Spinal cord (tissue), 10 donors: Measurements from ENCODE around the gene NEK2. TPM values are rescaled to one million over a fixed set of nuclear protein-coding genes. Genes with fewer than 3 reads are reported as not detected.
A peak's percentile ranks its signal among the peaks of the same experiment; 100 is the strongest.

ENCODE experiments used
- DNase-seq, 6 donors: peaks; one replicate each; pipeline versions ENCODE4 v3.0.0 to v3.0.0-alpha.2; 2013 to 2015; ENCODE audit warnings: low spot score in 6 of 6, low read depth in 4 of 6
- H3K27ac ChIP-seq: one replicate; pipeline ENCODE4 v1.5.1; 2013; ENCODE audit warnings: low read depth, low read length, control low read depth
- H3K27me3 ChIP-seq: one replicate; pipeline ENCODE4 v1.6.1; 2013; ENCODE audit warnings: low read length; ENCODE audit not compliant: control insufficient read depth, insufficient read depth
- H3K36me3 ChIP-seq: one replicate; pipeline ENCODE4 v1.6.1; 2013; ENCODE audit warnings: low read length; ENCODE audit not compliant: control insufficient read depth, insufficient read depth
- H3K4me1 ChIP-seq: one replicate; pipeline ENCODE4 v1.6.1; 2013; ENCODE audit warnings: low read length; ENCODE audit not compliant: control insufficient read depth, insufficient read depth
- H3K4me3 ChIP-seq: one replicate; pipeline ENCODE4 v1.5.1; 2013; ENCODE audit warnings: low read depth, low read length, control low read depth
- H3K9me3 ChIP-seq: one replicate; pipeline ENCODE4 v1.6.1; 2013; ENCODE audit warnings: low read length; ENCODE audit not compliant: control insufficient read depth, insufficient read depth
- WGBS: methylation state at CpG from one replicate; pipeline ENCODE4 v1.1.5; 2013; ENCODE audit warnings: missing lambda C conversion rate; ENCODE audit not compliant: insufficient coverage; 5-methylcytosine and 5-hydroxymethylcytosine counted together
- polyA plus RNA-seq, 2 donors: library from polyadenylated mRNA; unstranded; fragments of 120-200 nt; gene quantifications; one replicate each; pipeline ENCODE4 v1.2.1, GENCODE V29; 2013; ENCODE audit not compliant: insufficient read length in 2 of 2
- total RNA-seq, 2 donors: library from RNA; depleted of rRNA in 1 of 2; stranded (reverse); fragments of 120-200 nt in 1 of 2; fragments of >200 nt in 1 of 2; gene quantifications; one replicate each; pipeline versions ENCODE4 v1.2.3 to v1.2.4, GENCODE V29; 2013 to 2014
- donor health status: healthy.

The NEK2 gene
- total and polyA plus RNA-seq, 4 donors, result 6.9 to 10.2 (median 8.2) TPM

- H3K4me1 ChIP-seq, result peaks cover 11% of the 10 kb centered on the region
- no peaks in the 10 kb centered on the region for H3K36me3 ChIP-seq
- H3K27me3 ChIP-seq, result no peaks in the 10 kb centered on the region
- no peaks in the 10 kb centered on the region for H3K9me3 ChIP-seq
- H3K27ac ChIP-seq, result no peak overlapping the region
- H3K4me3 ChIP-seq, result no peak overlapping the region
- DNase-seq, result peak in 2 of 6 donors; percentile 22 to 70
- WGBS, result 36% methylated on average over 12 of the region's 20 CpGs
These were observed 31.9 kb downstream of the NEK2 start for GRCh38 chr1:211643324-211644212.

DNA sequence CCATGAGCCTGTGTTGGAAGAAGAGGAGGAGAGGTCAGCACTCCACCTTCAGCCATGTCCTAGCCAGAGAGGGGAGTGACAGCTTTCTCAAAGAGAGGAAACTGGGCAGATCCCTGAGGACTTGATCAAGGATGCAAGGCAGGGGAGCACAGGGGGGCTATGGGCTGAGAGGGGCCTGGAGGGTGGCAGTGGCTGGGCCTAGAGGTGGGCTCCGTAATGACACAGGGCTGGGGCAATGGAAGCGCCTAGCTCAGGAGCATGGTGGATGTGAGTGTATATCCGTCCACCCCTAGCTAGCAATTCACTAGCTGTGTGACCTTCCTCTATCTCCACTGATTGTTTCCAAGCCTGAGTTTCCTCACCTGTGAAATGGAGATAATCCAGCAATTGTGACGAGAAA is 32.6 kb downstream of the NEK2 start:
- WGBS, result 80% methylated on average over 1 of the region's 4 CpGs

DNA sequence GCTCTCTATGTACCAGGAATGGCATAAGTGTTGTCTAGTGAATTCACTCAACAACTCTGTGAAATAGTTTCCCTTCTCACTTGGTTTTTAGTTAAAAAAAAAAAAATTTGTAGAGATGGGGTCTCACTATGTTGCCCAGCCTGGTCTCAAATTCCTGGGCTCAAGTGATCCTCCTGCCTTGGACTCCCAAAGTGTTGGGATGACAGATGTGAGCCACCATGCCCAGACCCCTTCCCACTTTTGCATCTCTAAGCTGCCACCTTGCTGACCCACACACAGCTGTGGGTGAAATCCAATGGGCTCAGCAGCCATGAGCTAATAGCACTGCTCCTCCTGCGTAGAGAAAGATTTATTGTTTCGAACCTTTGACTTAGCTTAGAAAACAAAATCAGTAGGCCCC is 33.5 kb downstream of the NEK2 start:
- no peaks in the 10 kb centered on the region for H3K9me3 ChIP-seq
- no peaks in the 10 kb centered on the region for H3K36me3 ChIP-seq
- WGBS, result no CpG with 5 or more reads among the region's 2 CpGs
- H3K27me3 ChIP-seq, result no peaks in the 10 kb centered on the region
- no peak overlapping the region for H3K27ac ChIP-seq
- H3K4me3 ChIP-seq, result no peak overlapping the region
- H3K4me1 ChIP-seq, result peaks cover 11% of the 10 kb centered on the region
- DNase-seq, result no peak

More for the DNA sequence above, 32.6 kb downstream of the NEK2 start:
- Histone ChIP-seq H3K27me3 (no peaks in the 10 kb centered on the region), H3K27ac (no peak overlapping the region), H3K4me3 (no peak overlapping the region), H3K4me1 (peaks cover 11% of the 10 kb centered on the region), H3K36me3 (no peaks in the 10 kb centered on the region), H3K9me3 (no peaks in the 10 kb centered on the region)
- no peak for DNase-seq

GRCh38 chr1:211641044-211641800 is 34.2 kb downstream of the NEK2 start:
- Histone ChIP-seq H3K27ac (no peak overlapping the region), H3K9me3 (no peaks in the 10 kb centered on the region), H3K4me1 (peaks cover 11% of the 10 kb centered on the region), H3K36me3 (no peaks in the 10 kb centered on the region), H3K27me3 (no peaks in the 10 kb centered on the region), H3K4me3 (no peak overlapping the region)
- WGBS, result 100% methylated on average over 2 of the region's 11 CpGs
- DNase-seq, result no peak

GRCh38 chr1:211640301-211640630 is 35.2 kb downstream of the NEK2 start:
- Histone ChIP-seq H3K27ac (no peak overlapping the region), H3K4me1 (peaks cover 11% of the 10 kb centered on the region), H3K4me3 (no peak overlapping the region), H3K9me3 (no peaks in the 10 kb centered on the region), H3K27me3 (no peaks in the 10 kb centered on the region), H3K36me3 (no peaks in the 10 kb centered on the region)
- WGBS, result 58% methylated on average over 1 of the region's 1 CpG
- DNase-seq, result no peak

DNA sequence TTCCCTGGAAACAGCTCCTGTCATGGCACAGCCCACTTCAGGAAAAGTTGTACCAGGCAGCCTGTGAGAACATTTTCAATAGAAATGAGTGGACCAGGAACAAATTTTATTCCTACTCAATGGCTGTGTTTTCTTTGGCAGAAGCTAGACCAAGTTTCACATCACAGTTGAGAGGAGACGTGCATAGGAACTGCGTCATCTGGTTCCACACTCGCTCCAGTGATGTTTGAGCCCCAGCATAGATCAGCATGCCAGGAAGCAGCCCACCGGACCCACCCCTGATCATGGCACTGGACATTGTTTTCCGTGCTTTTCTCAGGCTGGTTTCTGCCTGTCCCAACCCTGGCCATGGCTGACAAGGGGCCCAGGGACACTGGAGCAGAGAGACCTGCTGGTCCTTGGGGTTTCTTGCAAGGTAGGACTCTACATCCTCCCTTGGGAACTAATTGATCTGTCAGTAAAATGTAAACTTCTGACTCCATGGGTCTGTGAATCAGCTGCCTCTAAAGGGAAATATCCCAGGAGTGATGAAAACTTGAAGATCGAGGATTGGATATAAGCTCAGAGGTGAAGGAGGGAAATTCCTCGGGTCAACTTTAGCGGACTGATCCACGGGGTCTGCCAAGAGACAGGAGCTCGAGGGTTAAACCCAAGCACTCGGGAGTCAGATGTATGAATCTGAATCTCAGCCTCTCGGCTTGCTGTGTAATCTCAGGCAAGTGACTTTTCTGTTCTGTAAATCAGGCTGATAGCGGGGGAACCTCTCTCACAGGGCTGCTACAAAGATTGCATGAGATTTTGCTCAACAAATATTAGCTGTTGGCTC is 35.7 kb downstream of the NEK2 start:
- H3K27ac ChIP-seq, result no peak overlapping the region
- H3K27me3 ChIP-seq, result no peaks in the 10 kb centered on the region
- no peaks in the 10 kb centered on the region for H3K9me3 ChIP-seq
- 55% methylated on average over 12 of the region's 13 CpGs for WGBS
- H3K4me1 ChIP-seq, result peaks cover 11% of the 10 kb centered on the region
- H3K36me3 ChIP-seq, result no peaks in the 10 kb centered on the region
- no peak for DNase-seq
- no peak overlapping the region for H3K4me3 ChIP-seq

DNA sequence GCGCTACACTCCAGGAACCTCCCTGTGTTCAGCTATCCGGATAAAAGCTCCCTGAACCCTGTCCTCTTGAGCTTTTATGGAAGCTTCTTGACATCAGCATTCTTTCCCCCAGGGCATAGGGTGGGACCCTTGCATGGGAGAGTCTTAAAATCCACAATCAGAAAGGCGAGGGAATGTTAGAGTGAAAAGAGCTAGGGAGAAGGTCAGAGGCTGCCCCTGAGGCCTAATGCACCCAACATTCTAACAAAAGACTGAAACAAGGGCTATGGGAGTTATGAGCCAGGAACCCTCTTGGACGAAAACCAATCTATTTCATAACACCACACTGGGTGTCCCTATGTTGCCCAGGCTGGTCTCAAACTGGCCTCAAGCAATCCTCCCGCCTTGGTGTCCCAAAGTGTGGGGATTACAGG is 36.7 kb downstream of the NEK2 start:
- H3K4me3 ChIP-seq, result no peak overlapping the region
- H3K4me1 ChIP-seq, result peaks cover 6% of the 10 kb centered on the region
- no peak for DNase-seq
- no CpG with 5 or more reads among the region's 5 CpGs for WGBS
- H3K27me3 ChIP-seq, result no peaks in the 10 kb centered on the region
- H3K36me3 ChIP-seq, result no peaks in the 10 kb centered on the region
- H3K27ac ChIP-seq, result no peak overlapping the region
- no peaks in the 10 kb centered on the region for H3K9me3 ChIP-seq

DNA sequence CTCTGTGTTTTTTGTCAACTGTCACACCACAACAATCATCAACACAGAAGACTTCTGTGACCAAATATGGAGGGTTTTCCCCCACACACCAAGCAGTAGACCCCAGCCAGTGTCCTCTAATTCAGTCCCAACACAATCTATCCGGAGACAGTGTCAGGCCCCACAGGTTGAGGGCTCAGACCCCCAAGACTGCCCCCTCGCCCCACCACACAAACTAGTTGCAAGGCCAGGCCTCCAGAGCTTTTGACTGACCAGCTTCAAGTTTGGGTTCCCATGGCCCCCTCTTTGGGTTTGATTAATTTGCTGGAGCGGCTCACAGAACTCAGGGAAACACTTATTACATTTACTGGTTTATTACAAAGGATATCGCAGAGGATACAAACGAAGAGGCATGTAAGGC is 37.2 kb downstream of the NEK2 start:
- DNase-seq, result no peak
- H3K27ac ChIP-seq, result no peak overlapping the region
- WGBS, result 83% methylated on average over 2 of the region's 5 CpGs

GRCh38 chr1:211637066-211637465 is 38.4 kb downstream of the NEK2 start:
- H3K27ac ChIP-seq, result no peak overlapping the region
- DNase-seq, result no peak
- H3K36me3 ChIP-seq, result no peaks in the 10 kb centered on the region
- H3K4me3 ChIP-seq, result no peak overlapping the region
- WGBS, result no CpG with 5 or more reads among the region's 3 CpGs
- H3K4me1 ChIP-seq, result peaks cover 16% of the 10 kb centered on the region
- H3K9me3 ChIP-seq, result no peaks in the 10 kb centered on the region
- H3K27me3 ChIP-seq, result no peaks in the 10 kb centered on the region

More for the DNA sequence above, 37.2 kb downstream of the NEK2 start:
- H3K36me3 ChIP-seq, result no peaks in the 10 kb centered on the region
- no peaks in the 10 kb centered on the region for H3K27me3 ChIP-seq
- H3K4me3 ChIP-seq, result no peak overlapping the region
- H3K9me3 ChIP-seq, result no peaks in the 10 kb centered on the region
- peaks cover 6% of the 10 kb centered on the region for H3K4me1 ChIP-seq
